Stimulated activated CD4-positive, alpha-beta T cell treated with anti-CD3 and anti-CD28 coated beads, Interleukin-1b, Interleukin-23, amount 100 ng/mL, for 1 hour (primary cell): ENCODE results near the gene CIAO2A.

Source experiments
- DNase-seq, 2 donors: peaks; one replicate each; pipeline ENCODE4 v3.0.0-alpha.2; 2020; ENCODE audit warnings: low read depth in 2 of 2

The CIAO2A gene

DNA sequence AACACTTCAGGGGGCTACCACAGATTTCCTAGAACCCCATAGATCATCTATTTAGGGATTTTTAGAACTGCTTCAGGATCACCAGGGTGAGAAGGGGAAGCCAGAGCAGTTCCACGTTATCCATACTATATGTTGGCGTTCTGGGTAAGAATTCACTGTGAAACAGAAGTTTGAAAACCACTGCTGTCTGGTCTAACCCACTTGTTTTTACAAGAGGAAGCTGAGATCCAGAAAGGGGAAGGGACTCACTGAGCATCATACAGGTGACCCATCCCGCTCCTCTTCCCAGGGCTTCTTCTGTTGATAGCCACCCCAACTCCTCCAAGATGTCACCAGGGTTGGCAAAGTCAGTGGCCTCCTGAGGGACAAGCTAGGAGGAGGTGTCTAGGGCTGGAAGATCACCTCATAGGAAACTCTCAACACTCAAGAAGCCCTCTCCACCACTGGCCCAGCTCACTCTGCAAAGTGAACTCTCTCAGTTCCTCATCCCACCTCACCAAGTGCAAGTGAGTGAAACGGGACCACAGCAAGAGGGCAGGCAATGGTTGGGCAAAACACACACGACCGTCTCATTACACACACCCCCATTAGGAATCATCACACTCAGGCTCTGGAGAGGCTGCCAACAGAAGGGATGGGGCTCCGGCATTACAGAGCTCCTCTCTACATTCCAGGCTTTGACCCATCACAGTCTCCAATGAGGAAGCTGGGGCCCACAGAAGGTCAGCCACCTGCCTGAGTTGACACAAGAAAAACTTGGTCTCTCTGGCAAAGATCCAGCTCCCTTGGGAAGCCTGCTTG, 49.1 kb downstream of the CIAO2A start:
- DNase-seq, result no peak

DNA sequence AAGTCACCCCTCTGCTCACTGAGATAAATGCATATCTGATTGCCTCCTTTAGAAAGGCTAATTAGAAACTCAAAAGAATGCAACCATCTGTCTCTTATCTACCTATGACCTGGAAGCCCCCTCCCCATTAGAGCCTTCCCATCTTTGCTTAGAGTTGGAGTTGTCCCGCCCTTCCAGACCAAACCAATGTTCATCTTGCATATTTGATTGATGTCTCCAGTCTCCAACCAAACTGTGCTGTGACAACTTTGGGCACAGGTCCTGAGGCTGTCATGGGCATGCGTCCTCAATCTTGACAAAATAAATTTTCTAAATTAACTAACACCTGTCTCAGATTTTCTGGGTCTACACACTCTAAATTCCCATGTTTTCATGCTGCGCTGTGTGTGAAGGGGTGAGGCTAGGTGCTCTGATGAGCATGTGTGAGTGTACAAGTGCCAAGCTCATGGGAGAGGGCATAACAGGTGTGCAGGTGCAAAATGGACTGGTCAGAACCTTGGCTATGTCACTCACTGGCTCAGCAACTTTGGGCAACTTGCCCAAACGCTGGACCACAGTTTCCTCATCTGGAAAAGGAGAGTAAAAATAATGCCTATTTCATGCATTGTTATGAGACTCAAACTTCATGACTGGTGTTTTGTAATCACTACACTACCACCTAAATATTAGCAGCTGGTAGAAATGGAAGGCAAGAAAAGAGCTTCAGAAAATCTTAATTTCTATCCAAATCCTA, 54.6 kb downstream of the CIAO2A start:
- DNase-seq, result no peak

DNA sequence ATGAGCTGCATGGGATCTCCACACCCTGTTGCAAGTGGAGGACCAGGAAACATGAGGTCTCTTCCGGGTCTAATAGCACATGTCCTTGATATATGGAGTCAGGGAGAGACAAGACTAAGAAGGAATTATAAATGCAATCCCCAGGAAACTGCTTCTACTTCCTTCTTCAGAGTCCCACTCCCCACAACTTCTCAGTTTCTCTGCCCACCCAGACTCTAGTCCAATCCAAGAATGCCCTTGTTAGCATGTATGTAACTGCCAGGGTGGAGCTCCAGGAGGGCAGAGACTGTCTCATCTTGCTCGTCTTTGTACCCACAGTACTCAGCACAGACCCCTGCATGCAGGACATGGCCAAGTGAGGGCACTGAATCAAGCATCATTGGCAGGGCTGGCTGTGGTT, 55.7 kb downstream of the CIAO2A start:
- DNase-seq, result no peak

DNA sequence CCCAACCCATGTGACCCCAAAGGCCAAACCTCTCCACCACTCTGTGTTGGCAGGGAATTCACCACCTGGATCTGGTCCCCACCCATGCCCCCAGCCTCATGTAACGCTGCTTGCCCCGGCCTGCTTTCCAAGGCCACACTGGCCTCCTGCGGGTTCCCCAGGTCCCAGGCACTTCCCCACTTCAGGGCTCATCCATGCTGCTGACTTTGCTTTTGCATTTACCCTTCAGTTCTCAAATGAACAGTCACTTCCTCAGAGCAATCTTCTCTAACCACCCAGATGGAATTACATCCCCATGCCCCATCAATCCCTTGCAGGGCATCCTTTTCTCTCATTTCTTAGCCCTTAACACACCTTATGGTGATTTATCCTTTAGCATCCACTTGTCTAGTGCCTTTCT, 56.5 kb downstream of the CIAO2A start:
- DNase-seq, result no peak

DNA sequence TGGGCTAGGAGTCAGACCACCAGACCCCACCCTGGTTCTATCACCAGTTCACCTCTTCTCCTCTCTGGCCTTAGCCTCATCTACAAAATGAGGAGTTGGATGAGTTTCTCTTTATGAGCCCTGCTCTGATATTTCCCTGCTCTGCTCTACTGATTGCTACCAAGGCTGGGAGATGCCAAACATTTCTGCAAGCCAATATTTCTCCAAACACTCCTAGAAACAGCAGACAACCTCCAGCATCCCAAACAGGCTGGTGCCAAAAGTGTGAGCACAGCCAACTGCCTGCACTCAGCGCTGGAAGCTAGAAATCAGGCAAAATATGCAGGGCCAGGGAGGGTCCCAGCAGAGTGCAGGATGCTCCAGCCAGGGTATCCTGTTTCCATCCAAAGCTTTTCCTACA, 58.1 kb downstream of the CIAO2A start:
- no peak for DNase-seq

DNA sequence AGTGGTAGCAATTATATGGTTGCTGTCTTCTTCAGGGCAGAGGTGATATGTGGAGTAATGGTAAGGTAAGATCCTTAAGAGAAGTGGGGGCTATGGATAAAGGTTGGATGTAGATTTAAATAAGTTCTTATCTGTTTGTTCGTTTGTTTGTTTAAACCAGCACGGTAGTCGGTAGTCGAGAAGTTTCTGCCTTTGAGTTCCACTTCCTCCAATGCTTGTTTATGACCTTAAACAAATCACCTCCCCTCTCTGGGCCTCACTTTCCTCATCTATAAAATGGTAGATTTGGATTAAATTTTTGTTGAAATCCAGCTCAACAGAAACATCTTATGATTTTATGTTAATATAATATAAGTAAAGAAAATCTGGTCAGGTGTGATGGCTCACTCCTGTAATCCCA, 59.1 kb downstream of the CIAO2A start:
- DNase-seq, result no peak

DNA sequence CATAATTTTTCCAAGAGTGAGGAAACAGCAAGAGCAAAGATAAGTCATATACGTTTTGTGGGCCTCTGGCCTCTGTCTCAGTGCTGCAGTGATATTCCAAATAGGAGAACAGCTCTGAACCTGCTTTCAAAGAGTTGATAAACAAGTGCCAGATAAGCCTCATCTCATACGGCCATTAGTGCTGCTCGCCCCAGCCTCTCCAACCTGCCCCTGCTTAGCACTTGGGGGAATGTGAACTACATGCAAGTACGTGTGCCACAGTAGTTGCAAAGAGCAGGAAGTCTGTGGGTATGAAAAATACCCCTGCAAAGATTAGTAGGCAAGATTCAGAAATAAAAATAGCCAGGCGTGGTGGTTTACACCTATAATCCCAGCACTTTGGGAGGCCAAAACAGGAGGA, 61.3 kb downstream of the CIAO2A start:
- no peak for DNase-seq

DNA sequence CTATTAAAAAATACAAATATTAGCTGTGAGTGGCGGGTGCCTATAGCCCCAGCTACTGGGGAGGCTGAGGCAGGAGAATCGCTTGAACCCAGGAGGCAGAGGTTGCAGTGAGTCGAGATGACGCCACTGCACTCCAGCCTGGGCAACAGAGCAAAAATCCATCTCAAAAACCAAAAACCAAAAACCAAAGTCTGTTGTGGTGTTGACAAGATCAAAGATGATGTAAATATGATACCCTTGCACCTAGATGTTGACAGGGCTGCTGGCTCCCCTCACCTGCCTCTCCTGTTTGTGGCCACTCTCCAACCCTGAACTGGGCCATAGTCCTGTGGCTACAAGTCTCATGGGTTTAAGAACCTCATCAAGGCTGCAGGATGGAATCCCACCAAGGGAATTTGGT, 63.5 kb downstream of the CIAO2A start:
- DNase-seq, result no peak

DNA sequence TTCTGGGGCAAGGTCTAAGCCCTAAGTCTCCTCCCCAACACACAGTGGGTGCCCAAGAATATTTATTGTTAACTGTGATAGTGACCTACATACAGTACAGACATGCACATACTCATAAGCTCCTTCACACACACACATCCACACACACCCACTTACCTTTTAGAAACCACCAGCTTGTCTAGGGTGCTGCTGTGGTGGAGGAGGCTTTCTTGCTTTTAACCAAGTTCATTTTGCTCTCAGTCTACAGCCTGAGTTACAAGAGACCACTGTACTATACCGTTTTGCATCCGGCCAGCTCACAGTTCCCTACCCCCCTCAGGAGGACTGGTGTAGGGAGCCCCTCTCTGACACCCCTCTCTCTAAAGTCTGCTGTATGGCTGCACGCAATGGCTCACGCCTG, 64.0 kb downstream of the CIAO2A start:
- DNase-seq, result no peak

DNA sequence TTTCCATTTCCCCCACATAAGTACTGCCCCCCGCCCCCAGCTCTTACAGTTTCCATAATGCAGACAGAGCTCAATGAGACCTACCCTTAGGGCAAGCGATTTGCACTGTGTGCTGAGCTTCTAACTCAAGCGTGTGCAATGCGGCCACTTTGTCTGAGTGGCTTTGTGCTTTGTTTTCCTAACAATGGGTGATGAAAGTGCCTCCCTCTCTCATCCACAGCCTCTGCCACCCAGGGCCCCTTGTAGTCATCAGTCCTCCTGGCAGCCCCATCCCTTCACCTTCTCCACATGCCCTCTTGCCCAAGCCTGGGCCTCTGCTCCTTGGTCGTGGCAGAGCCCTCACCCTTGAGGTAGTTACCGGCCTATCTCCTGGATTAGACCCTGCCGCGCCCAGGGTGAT, 64.5 kb downstream of the CIAO2A start:
- DNase-seq, result no peak

DNA sequence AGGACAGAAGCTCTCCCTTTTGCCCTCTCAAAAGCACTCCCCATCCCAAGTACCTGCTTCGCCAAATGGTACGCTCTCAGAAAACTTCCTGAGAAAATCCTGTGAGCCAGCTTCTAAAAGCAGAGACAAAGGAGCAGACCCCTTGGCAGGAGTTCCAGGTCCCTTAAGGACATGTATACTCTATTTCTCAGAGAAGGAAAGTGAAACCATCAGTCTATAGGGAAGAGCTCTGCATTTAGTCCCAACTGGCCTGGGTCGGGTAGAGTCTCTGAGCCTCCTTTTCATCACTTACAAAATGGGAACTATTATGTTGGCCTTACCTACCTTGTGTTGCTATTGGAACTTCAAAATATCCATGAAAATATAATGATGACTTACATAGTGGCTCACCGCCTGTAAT, 67.0 kb downstream of the CIAO2A start:
- no peak for DNase-seq

DNA sequence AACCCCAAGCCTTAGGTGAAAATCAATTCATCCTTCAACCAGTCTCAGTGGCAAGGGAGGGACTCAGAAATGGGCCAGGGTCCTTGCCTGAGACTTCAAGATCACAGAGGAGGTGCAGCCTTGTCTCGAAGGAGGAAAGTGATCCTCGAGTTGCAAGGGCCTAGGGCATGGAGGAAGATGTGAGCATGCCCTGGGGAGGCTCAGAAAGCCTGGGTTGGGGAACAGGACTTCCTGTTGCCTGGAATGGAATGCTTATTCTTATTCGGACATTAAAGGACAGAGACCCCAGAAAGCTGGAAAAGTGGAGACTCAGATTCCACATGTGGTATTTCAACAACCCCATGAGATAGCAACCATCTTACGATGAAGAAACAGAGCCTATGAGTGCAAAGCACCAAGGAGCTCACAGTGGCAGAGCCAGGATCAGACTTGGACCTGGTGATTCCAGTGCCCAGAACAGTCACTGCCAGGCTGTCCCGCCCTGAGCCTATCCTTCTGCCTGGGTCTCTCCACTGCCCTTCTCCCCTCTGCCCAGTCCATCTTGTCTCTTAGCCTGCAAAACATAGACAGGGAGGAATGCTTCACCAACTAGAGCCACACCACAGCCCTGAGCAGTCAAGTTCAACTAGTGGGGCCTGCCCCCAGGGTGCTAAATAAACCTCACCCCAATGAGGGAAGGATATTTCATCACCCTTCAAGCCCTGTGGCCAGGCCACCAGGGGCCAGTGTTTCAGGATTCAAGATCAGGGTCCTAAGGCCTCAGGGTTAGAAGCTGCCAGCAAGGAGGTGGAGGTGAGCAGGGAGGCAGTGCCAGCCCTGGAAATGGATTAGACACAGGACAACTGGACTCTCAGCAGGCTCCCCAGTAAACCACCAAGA, 69.2 kb downstream of the CIAO2A start:
- no peak for DNase-seq

DNA sequence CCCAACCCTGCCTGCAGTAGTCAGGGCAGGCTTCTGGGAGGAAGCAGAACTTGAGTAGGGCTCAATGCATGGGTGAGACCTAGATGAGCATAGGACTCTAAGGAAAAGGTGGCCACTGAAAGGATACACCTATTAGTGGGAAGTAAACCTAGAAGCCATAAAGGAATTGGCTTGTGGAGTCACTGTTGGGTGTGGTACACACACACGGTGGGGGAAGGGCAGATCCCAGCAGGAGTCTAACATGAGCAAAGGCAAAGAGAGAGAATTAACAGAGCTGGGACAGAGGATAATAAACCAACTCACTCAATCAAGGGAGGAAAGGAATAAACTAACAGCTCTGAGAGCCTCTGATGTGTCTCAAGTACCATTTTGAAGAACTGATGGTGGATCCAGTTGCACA, 70.4 kb downstream of the CIAO2A start:
- no peak for DNase-seq

DNA sequence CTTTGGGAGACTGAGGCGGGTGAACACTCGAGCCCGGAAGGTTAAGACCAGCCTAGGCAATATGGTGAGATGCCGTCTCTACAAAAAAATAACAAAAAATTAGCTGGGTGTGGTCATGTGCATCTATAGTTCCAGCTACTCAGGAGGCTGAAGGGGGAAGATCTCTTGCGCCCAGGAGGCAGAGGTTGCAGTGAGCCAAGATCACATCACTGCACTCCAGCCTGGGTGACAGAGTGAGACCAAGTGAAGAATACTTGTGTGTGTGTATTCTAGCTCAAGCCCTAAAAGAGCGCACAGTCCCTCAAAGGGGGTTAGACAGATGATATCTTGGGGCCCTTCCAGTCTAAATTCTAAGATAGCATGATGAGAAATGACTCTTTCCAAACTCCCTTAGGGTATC, 71.1 kb downstream of the CIAO2A start:
- DNase-seq, result no peak
